NCI-H748 (cell line): ENCODE data around the gene CACNA1B.
A peak's percentile ranks its signal among the peaks of the same experiment; 100 is the strongest.
"Not testable (repeated sequence)": the region's sequence is repeated elsewhere in the genome, so short reads cannot be mapped to it uniquely, and the experiment has no call there.

ENCODE experiments used
- DNase-seq: peaks from one replicate; lab custom pipeline; 2025; ENCODE audit not compliant: unreplicated experiment; lab: John Stamatoyannopoulos, UW

CACNA1B gene

GRCh38 chr9:137885121-137885520 lies 7.5 kb downstream of the CACNA1B start:
- DNase-seq: not testable (repeated sequence)

GRCh38 chr9:137888621-137889020 lies 11.0 kb downstream of the CACNA1B start:
- DNase-seq: not testable (repeated sequence)

DNA sequence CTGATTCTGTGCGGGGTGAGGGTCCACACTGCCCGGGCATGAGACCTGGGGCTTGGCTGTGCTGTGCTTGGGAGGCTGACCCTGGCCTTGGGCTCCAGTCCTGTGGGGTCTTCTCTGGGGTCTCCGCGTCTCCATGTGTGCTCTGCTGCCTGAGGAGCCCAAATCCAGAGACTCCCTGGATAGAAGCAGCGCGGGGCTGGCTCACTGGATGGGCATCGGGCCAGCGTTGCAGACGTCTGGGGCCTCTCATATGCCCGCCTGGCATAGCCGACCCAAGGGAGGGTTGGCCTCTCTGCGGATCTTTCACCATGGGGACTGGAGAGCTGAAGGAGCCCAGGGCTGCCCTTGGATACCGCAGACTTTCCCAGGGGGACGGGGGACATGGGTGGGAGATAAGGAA lies 12.4 kb downstream of the CACNA1B start:
- not testable (repeated sequence) for DNase-seq

GRCh38 chr9:137890768-137891587 lies 13.4 kb downstream of the CACNA1B start:
- not testable (repeated sequence) for DNase-seq

GRCh38 chr9:137891588-137892423 lies 14.2 kb downstream of the CACNA1B start:
- DNase-seq: no peak

- no peak for DNase-seq
Measured at GRCh38 chr9:137892424-137893191, 15.0 kb downstream of the CACNA1B start.

DNA sequence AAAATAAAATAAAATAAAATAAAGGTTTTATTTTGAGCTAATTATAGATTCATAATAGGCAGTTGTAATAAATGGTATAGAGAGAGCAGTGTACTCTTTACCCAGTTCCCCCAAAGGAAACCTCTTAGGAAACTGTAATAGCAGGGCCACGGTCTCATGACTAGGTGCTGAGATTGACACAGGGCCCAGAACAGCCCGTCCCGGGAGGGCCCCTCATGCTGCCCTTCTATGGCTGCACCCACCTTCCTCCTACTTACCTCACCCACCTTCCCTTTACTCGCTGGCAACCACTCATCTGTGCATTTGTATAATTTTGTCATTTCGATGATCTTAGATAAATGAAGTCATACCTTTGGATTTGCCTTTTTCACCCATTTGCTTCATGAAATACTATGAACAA lies 16.1 kb downstream of the CACNA1B start:
- no peak for DNase-seq

DNA sequence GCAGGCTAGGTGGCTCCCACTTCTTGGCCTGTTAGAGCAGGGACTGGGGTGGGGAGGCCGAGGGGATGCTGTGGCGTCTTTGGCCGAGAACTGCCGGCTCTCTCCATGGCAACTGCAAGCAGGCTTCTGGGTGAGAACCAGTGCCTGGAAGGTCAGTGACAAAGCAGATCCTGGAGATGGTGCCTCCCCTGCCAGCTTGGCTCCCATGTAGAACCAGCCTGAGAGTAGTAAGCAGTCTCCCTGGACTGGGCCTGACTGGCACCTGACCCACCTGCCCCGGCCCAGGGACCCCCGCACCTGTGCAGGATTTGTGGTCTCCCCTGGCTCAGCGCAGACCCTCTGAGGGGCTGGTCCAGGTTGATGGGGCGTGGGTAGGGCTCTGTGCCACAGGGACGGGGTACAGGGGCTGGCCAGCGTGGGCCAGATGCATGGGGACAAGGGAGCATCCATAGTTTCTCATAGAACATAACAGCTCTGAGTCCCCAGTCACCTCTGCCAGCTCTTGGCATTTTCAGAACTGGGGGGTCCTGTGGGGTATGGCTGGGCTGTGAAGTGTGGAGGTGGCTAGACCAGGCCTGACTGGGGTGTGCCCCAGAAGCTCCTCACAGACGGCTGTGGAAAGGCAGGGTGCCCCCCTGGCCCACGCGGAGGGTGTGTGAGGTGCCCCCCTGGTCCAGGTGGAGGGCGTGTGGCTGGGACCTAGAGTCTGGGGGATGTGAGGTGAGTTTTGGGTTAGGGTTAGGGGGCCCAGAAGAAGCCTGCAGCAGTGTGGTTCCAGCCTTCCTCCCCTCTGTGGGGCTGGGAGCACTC lies 22.2 kb downstream of the CACNA1B start:
- no peak for DNase-seq

DNA sequence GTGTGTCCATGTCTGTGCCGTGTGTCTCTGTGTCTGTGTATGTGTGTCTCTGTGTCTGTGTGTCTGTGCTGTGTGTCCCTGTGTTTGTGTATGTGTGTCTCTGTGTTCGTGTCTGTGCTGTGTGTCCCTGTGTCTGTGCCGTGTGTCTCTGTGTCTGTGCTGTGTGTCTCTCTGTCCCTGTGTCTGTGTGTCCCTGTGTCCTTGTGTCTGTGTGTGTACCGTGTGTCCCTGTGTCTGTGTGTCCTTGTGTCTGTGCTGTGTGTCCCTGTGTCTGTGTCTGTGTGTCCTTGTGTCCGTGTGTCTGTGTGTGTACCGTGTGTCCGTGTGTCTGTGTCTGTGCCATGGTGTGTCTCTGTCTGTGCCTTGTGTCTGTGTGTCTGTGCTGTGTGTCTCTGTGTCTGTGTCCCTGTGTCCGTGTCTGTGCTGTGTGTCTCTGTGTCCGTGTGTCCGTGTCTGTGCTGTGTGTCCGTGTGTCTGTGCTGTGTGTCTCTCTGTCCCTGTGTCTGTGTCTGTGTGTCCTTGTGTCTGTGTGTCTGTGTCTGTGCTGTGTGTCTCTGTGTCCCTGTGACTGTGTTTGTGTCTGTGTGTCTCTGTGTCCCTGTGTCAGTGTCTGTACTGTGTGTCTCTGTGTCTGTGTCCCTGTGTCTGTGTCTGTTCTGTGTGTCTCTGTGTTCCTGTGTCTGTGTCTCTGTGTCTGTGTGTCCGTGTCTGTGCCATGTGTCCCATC lies 23.2 kb downstream of the CACNA1B start:
- DNase-seq: no peak

DNA sequence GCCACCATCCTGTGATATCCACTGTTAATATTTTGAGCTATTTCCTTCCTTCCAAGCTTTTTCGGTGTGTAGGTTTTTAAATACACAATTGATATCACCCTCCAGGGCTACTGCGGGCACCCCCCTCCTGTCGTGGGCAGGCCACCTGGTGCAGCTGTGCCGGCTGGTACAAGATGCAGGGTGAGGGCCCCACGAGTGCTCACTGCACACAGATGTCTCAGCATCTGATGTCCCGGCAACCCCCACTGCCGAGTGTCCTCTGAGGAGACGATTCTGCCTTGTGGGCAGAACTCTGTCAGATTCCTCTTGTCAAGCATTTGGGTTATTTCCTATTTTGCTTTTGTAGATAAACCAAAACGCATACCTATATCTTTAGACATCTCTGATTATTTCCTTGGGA lies 25.1 kb downstream of the CACNA1B start:
- no peak for DNase-seq

DNA sequence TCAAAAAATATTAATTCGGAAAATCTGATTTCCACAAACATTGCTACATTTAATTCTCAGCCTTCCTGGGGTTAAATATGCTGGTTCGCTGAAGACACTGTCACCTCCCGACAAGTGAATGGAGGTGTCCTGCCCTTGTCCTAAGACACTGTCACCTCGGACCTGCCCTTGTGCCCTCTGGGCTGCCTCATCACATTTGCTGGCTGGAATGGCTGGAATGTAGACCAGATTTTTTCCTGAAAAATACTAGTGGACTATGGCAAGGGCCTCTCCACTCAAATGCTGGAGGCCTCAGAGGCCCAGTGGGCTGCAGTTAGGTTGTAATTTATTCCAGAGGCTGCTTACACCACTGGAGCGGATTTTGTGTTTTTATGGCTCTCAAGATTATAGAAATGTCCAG lies 28.2 kb downstream of the CACNA1B start:
- no peak for DNase-seq

GRCh38 chr9:137907776-137908175 lies 30.2 kb downstream of the CACNA1B start:
- DNase-seq: peak; percentile 43

DNA sequence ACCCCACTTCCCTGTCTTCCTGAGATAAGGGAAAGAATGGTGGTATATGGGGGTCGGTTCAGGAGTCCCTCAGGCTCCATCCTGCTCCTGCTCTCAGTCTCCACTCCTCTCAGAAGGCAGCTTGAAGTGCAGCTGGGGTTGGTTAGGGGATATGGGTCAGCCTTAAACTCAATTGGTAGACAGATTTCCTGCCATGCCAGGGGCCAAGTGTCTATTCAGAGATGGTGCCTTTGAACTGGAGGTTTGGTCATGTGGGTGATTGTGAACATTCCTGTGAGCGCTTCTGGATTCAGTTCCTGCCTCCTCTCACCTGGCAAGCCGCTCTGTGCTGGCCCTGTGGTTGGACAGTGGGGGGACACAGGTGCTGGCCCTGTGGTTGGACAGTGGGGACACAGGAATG lies 35.1 kb downstream of the CACNA1B start:
- DNase-seq: no peak

GRCh38 chr9:137913132-137913531 lies 35.5 kb downstream of the CACNA1B start:
- DNase-seq: no peak

DNA sequence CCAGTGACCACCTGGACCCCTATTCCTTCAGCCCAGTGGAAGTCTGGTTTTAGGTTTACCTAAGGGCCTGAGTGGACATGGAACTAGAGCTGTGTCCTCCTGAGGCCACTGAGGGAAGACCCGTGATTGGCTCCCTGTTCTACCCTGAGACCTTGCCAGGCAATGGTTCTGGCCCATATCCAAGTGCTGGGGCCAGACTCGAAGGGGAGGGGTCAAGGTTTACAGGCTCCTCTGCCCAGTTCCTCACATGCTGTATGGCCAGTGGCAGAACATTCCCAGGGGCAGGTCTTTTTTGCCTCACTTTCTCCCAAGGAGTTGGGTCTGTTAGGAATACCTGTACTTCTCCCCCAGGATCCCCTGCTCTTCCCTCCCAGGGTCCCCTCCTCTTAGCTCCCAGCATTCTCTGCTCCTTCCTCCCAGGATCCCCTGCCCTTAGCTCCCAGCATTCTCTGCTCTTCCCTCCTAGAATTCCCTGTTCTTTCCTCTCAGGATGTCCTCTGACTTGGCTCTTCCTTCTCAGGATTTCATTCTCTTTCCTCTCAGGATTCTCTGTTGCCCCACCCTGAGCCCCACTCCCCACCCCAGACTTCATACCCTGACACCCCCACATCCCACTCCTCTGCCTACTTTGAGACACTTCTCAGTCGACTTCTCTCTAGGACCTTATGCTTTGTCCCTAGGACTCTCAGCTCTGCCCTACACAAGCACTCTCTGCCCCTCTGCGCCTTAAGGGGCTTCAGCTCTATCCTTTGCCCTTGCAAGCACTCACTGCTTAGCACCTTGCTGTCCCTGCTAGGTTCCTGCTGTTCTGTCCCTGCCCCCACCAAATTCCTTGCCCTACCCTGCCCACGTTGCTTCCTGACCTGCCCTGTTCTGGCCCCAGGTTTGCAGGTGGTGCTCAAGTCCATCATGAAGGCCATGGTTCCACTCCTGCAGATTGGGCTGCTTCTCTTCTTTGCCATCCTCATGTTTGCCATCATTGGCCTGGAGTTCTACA lies 36.5 kb downstream of the CACNA1B start:
- DNase-seq: no peak

DNA sequence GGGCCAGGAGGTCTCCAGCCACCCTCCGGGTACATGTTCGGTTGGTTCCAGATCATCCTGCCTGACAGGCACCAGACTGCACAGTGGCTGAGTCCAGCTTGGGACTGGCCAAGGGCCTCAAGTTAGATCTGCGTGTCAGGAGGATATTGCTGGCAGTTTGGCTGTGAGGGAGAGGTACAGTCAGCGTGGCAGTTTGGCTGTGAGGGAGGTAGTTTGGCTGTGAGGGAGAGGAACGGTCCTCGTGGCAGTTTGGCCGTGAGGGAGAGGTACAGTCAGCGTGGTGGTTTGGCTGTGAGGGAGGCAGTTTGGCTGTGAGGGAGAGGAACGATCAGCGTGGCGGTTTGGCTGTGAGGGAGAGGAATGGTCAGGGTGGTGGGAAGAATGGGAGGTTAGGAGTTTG lies 39.0 kb downstream of the CACNA1B start:
- no peak for DNase-seq

DNA sequence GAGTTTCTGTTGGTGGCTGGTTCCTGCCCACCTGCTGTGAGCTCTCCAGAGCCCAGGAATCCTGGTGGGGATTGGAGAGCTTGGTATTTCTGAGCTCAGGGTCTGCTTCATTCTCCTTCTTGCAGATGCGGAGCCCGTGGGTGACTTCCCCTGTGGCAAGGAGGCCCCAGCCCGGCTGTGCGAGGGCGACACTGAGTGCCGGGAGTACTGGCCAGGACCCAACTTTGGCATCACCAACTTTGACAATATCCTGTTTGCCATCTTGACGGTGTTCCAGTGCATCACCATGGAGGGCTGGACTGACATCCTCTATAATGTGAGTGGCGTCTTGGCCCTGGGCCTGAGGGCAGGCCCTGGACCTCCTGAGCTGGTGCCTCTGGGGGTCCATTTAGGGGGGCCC lies 39.5 kb downstream of the CACNA1B start:
- no peak for DNase-seq

GRCh38 chr9:137917795-137918194 lies 40.2 kb downstream of the CACNA1B start:
- DNase-seq: no peak
